ENCODE data around the gene ARL3. TPM values are rescaled to one million over a fixed set of nuclear protein-coding genes. Genes with fewer than 3 reads are reported as not detected.

ARL3 gene
- polyA plus RNA-seq, 1 experiment: 8.1 TPM

- POLR2A ChIA-PET: no interaction called here
- no peaks in the 10 kb centered on the region for H3K27me3 ChIP-seq (ENCODE audit: control insufficient read depth, insufficient read depth, low read length)
- CTCF ChIA-PET: interaction anchor here (1.2 to 1.9 kb wide), 3 partner anchors 51 to 174 kb away, joined by 4 to 10 read pairs (median 5); no protein-coding TSS in a partner anchor
These were observed 15.1 kb upstream of the ARL3 start for GRCh38 chr10:102729029-102730026.

GRCh38 chr10:102727037-102727818, 13.0 kb upstream of the ARL3 start:
- H3K27me3 ChIP-seq (ENCODE audit: control insufficient read depth, insufficient read depth, low read length): no peaks in the 10 kb centered on the region
- POLR2A ChIA-PET: interaction anchor here (0.6 kb wide), 1 partner anchor 13 kb away, joined by 3 read pairs; the partner anchor contains the start of genes ARL3 and SFXN2
- H3K4me3 ChIP-seq (ENCODE audit: low read depth, low read length): no peak overlapping the region
- no peak for DNase-seq (ENCODE audit: low read depth)
- peaks cover 2% of the 10 kb centered on the region for H3K36me3 ChIP-seq (ENCODE audit: control insufficient read depth, insufficient read depth, low read length)
- TF ChIP-seq CTCF (IDR thresholded peaks at IDR 0.05; ENCODE audit: insufficient read depth, low read depth, low read length): no peak
- CTCF ChIA-PET: interaction anchor here (0.6 to 4.2 kb wide), 12 partner anchors 14 to 339 kb away, joined by 3 to 48 read pairs (median 4); partner anchors contain the start of genes CNNM2 and CYP17A1

More at GRCh38 chr10:102729029-102730026, 15.1 kb upstream of the ARL3 start:
- Histone ChIP-seq H3K4me3 (ENCODE audit: low read depth, low read length) (no peak overlapping the region), H3K36me3 (ENCODE audit: control insufficient read depth, insufficient read depth, low read length) (peaks cover 4% of the 10 kb centered on the region)
- TF ChIP-seq CTCF (IDR thresholded peaks at IDR 0.05; ENCODE audit: insufficient read depth, low read depth, low read length): peak; percentile 91
- no peak for DNase-seq (ENCODE audit: low read depth)

GRCh38 chr10:102726274-102726673, 12.1 kb upstream of the ARL3 start:
- POLR2A ChIA-PET: no interaction called here
- CTCF ChIA-PET: interaction anchor here (0.7 to 4.2 kb wide), 9 partner anchors 8 to 175 kb away, joined by 3 to 48 read pairs (median 5); partner anchors contain the start of genes BORCS7 and CYP17A1
- H3K36me3 ChIP-seq (ENCODE audit: control insufficient read depth, insufficient read depth, low read length): peaks cover 2% of the 10 kb centered on the region
- H3K4me3 ChIP-seq (ENCODE audit: low read depth, low read length): no peak overlapping the region
- no peak for DNase-seq (ENCODE audit: low read depth)
- TF ChIP-seq CTCF (IDR thresholded peaks at IDR 0.05; ENCODE audit: insufficient read depth, low read depth, low read length): no peak
- H3K27me3 ChIP-seq (ENCODE audit: control insufficient read depth, insufficient read depth, low read length): no peaks in the 10 kb centered on the region

- ChIA-PET POLR2A (no interaction called here), CTCF (interaction anchor here (0.9 kb wide), 1 partner anchor 9 kb away, joined by 3 read pairs; the partner anchor contains the start of genes ARL3 and SFXN2)
- TF ChIP-seq CTCF (IDR thresholded peaks at IDR 0.05; ENCODE audit: insufficient read depth, low read depth, low read length): no peak
These were observed 9.8 kb upstream of the ARL3 start for GRCh38 chr10:102723989-102724388.

More at GRCh38 chr10:102723989-102724388, 9.8 kb upstream of the ARL3 start:
- peaks cover 2% of the 10 kb centered on the region for H3K36me3 ChIP-seq (ENCODE audit: control insufficient read depth, insufficient read depth, low read length)
- DNase-seq (ENCODE audit: low read depth): no peak
- H3K4me3 ChIP-seq (ENCODE audit: low read depth, low read length): no peak overlapping the region
- H3K27me3 ChIP-seq (ENCODE audit: control insufficient read depth, insufficient read depth, low read length): no peaks in the 10 kb centered on the region

All from BJ (cell line).